SK-N-SH (cell line): Measurements from ENCODE around the gene HEXD. TPM values are rescaled to one million over a fixed set of nuclear protein-coding genes. Genes with fewer than 3 reads are reported as not detected.

Experiments
- CTCF ChIA-PET: fragments of 300-600, 350-600 bp; formaldehyde crosslinking; extraction: SDS; loops from one replicate; lab custom pipeline; 2021; lab: Yijun Ruan, JAX
- POLR2A ChIA-PET: fragments of 350-600 bp; sonication (Branson Sonifier 250); formaldehyde crosslinking; extraction: SDS; loops from one replicate; lab custom pipeline; 2020; ENCODE audit warnings: antibody characterized with exemption, inconsistent platforms; lab: Yijun Ruan, JAX
- DNase-seq: peaks from one replicate; pipeline ENCODE4 v3.0.0; 2012
- H2AFZ ChIP-seq: fragments of 200-600 bp; sonication (generic); 2 replicates; pipeline ENCODE4 v1.8.1; 2016; ENCODE audit warnings: antibody characterized with exemption, mild to moderate bottlenecking, low read depth
- H3F3A ChIP-seq: fragments of 200-600 bp; sonication (generic); replicated peaks from 2 replicates; pipeline ENCODE3; 2016; ENCODE audit warnings: antibody characterized with exemption, mild to moderate bottlenecking; ENCODE audit not compliant: insufficient read depth
- H3K27ac ChIP-seq, 2 experiments: fragments of 200-500 bp in 1 of 2; fragments of 200-600 bp in 1 of 2; sonication (Bioruptor generic) in 1 of 2; sonication (generic), shearing (Covaris generic) in 1 of 2; 2 replicates each; pipeline versions ENCODE4 v1.5.1 to v1.6.1; 2014 to 2016; ENCODE audit warnings: low read depth in 2 of 2, inconsistent platforms in 1 of 2, low read length in 1 of 2, mild to moderate bottlenecking in 1 of 2, mixed read lengths in 1 of 2
- H3K27me3 ChIP-seq: fragments of 200-600 bp; sonication (generic), shearing (Covaris generic); 2 replicates; pipeline ENCODE4 v1.6.1; 2016; ENCODE audit warnings: mixed run types; ENCODE audit not compliant: insufficient read depth
- H3K36me3 ChIP-seq, 2 experiments: fragments of 200-500 bp in 1 of 2; fragments of 200-600 bp in 1 of 2; sonication (Bioruptor generic) in 1 of 2; sonication (generic) in 1 of 2; replicated peaks in 1 of 2; 2 replicates each; pipeline versions ENCODE3 to v1.5.1; 2014 to 2016; ENCODE audit warnings: low read length in 1 of 2, mild to moderate bottlenecking in 1 of 2; ENCODE audit not compliant: insufficient read depth in 2 of 2, control insufficient read depth in 1 of 2
- H3K4me1 ChIP-seq, 2 experiments: fragments of 200-500 bp in 1 of 2; fragments of 200-600 bp in 1 of 2; sonication (Bioruptor generic) in 1 of 2; sonication (generic), shearing (Covaris generic) in 1 of 2; 2 replicates each; pipeline versions ENCODE4 v1.5.1 to v1.6.1; 2014 to 2016; ENCODE audit warnings: low read depth in 1 of 2, low read length in 1 of 2, mixed run types in 1 of 2; ENCODE audit not compliant: insufficient read depth in 2 of 2, control insufficient read depth in 1 of 2
- H3K4me2 ChIP-seq: fragments of 200-600 bp; sonication (generic), shearing (Covaris generic); 2 replicates; pipeline ENCODE4 v1.6.1; 2017; ENCODE audit warnings: mixed run types
- H3K4me3 ChIP-seq, 2 experiments: fragments of 200-500 bp in 1 of 2; fragments of 200-600 bp in 1 of 2; sonication (Bioruptor generic) in 1 of 2; sonication (generic), shearing (Covaris generic) in 1 of 2; 2 replicates each; pipeline versions ENCODE4 v1.5.1 to v1.8.1; 2014 to 2016; ENCODE audit warnings: low read depth in 2 of 2, inconsistent platforms in 1 of 2, low read length in 1 of 2, mild to moderate bottlenecking in 1 of 2, mixed read lengths in 1 of 2, moderate library complexity in 1 of 2
- H3K79me2 ChIP-seq: fragments of 200-600 bp; sonication (generic); 2 replicates; pipeline ENCODE4 v1.8.1; 2017; ENCODE audit warnings: mild to moderate bottlenecking; ENCODE audit not compliant: insufficient read depth
- H3K9ac ChIP-seq: fragments of 200-600 bp; sonication (generic); 2 replicates; pipeline ENCODE4 v1.6.1; 2017; ENCODE audit warnings: mixed run types
- H3K9me2 ChIP-seq: fragments of 200-600 bp; sonication (generic); 2 replicates; pipeline ENCODE4 v1.6.1; 2017; ENCODE audit warnings: mixed run types
- H3K9me3 ChIP-seq: fragments of 200-600 bp; sonication (generic); 2 replicates; pipeline ENCODE4 v1.6.1; 2017; ENCODE audit warnings: mixed run types, mild to moderate bottlenecking, moderate library complexity
- H4K20me1 ChIP-seq: fragments of 200-600 bp; sonication (generic); 2 replicates; pipeline ENCODE4 v1.6.1; 2017; ENCODE audit warnings: mild to moderate bottlenecking, mixed run types; ENCODE audit not compliant: insufficient read depth
- ELF1 ChIP-seq: IDR thresholded peaks from 2 replicates; pipeline ENCODE4 v1.4.0; 2012
- FOSL2 ChIP-seq: IDR thresholded peaks from 2 replicates; pipeline ENCODE4 v1.4.0; 2012; ENCODE audit warnings: low read depth, mild to moderate bottlenecking, moderate library complexity, borderline replicate concordance
- FOXM1 ChIP-seq: IDR thresholded peaks from 2 replicates; pipeline ENCODE4 v1.4.0; 2012; ENCODE audit warnings: low read depth, mild to moderate bottlenecking
- GABPA ChIP-seq: IDR thresholded peaks from 2 replicates; pipeline ENCODE4 v1.4.0; 2012; ENCODE audit warnings: low read depth, mild to moderate bottlenecking
- IRF3 ChIP-seq: fragments of 150-350 bp; IDR thresholded peaks from 2 replicates; pipeline ENCODE4 v1.6.1; 2016; ENCODE audit warnings: mild to moderate bottlenecking, low read depth, low read length
- MAX ChIP-seq: IDR thresholded peaks from 2 replicates; pipeline ENCODE4 v1.4.0; 2012; ENCODE audit warnings: low read depth
- MXI1 ChIP-seq: IDR thresholded peaks from 2 replicates; pipeline ENCODE4 v1.6.1; 2012; ENCODE audit warnings: mild to moderate bottlenecking, low read depth, low read length, improper control_type of control experiment
- PBX3 ChIP-seq: IDR thresholded peaks from 2 replicates; pipeline ENCODE4; 2012
- POLR2AphosphoS5 ChIP-seq: IDR thresholded peaks from 2 replicates; pipeline ENCODE4 v1.6.1; 2012; ENCODE audit warnings: low read depth, low read length
- RAD21 ChIP-seq: IDR thresholded peaks from 2 replicates; pipeline ENCODE4 v1.6.1; 2012; ENCODE audit warnings: mild to moderate bottlenecking, low read length
- REST ChIP-seq: IDR thresholded peaks from 2 replicates; pipeline ENCODE4 v1.6.1; 2012; ENCODE audit warnings: mild to moderate bottlenecking, low read depth, low read length, moderate library complexity
- RFX5 ChIP-seq: IDR thresholded peaks from 2 replicates; pipeline ENCODE4 v1.6.1; 2012; ENCODE audit warnings: mild to moderate bottlenecking, improper control_type of control experiment, low read length
- SMC3 ChIP-seq: IDR thresholded peaks from 2 replicates; pipeline ENCODE4 v1.6.1; 2012; ENCODE audit warnings: low read depth, low read length, improper control_type of control experiment
- WGBS: methylation state at CpG from one replicate; pipeline ENCODE4 v1.1.6; 2017; ENCODE audit warnings: low lambda C conversion rate; 5-methylcytosine and 5-hydroxymethylcytosine counted together
- polyA plus RNA-seq, 3 experiments: library from polyadenylated mRNA; depleted of rRNA; stranded (reverse); fragments of >200 nt; gene quantifications; 2 replicates each; pipeline ENCODE4 v1.2.3, GENCODE V29; 2012

HEXD gene
- polyA plus RNA-seq, 1 of the 3 experiments (the other 2 are of a cell fraction) = 38.8 TPM

- TF ChIP-seq GABPA = no peak
- no peak for TF ChIP-seq FOSL2
- no peak for TF ChIP-seq MXI1
- TF ChIP-seq MAX = no peak
- TF ChIP-seq RFX5 = no peak
- TF ChIP-seq, all 33 proteins: peak for 0
These were observed 28.8 kb upstream of the HEXD start (continued) for GRCh38 chr17:82389379-82389778.

GRCh38 chr17:82390015-82390859 lies 27.9 kb upstream of the HEXD start:
- H2AFZ ChIP-seq = no peak overlapping the region
- DNase-seq = no peak
- no peak for TF ChIP-seq REST
- TF ChIP-seq PBX3 = no peak
- no peak for TF ChIP-seq FOXM1
- TF ChIP-seq POLR2AphosphoS5 = no peak
- no peak for TF ChIP-seq RAD21
- TF ChIP-seq ELF1 = no peak
- no peak for TF ChIP-seq GABPA
- TF ChIP-seq IRF3 = no peak
- no peak for TF ChIP-seq SMC3
- ChIA-PET CTCF (no interaction called here), POLR2A (no interaction called here)
- 93% methylated on average over 15 of the region's 34 CpGs for WGBS
- no peaks in the 10 kb centered on the region for H3K9me2 ChIP-seq
- no peaks in the 10 kb centered on the region for H3K9me3 ChIP-seq
- no peak overlapping the region for H3K9ac ChIP-seq
- H4K20me1 ChIP-seq = peaks cover 2% of the 10 kb centered on the region; the same call in 1 of the 2 replicates
- no peaks in the 10 kb centered on the region for H3K27me3 ChIP-seq
- peaks cover under 1 to 30% of the 10 kb centered on the region in 2 experiments; a peak in 2 of 4 replicates for H3K4me1 ChIP-seq
- H3K27ac ChIP-seq = no peak overlapping the region
- H3F3A ChIP-seq = peaks cover 4% of the 10 kb centered on the region
- H3K4me2 ChIP-seq = no peak overlapping the region
- H3K36me3 ChIP-seq = peaks cover 0 to 2% of the 10 kb centered on the region in 2 experiments
- H3K79me2 ChIP-seq = no peaks in the 10 kb centered on the region
- H3K4me3 ChIP-seq = no peak overlapping the region
